ENCODE results near the gene COL6A6.

The COL6A6 gene

DNA sequence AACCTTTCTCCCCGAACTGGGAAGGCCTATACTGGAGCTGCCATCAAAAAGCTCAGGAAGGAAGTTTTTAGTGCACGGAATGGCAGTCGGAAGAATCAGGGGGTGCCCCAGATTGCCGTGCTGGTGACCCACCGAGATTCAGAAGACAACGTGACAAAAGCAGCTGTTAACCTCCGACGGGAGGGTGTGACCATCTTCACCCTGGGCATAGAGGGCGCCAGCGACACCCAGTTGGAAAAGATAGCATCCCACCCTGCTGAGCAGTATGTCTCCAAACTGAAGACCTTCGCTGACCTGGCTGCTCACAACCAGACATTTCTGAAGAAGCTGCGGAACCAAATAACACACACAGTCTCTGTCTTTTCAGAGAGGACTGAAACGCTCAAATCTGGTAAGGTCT is 48.2 kb downstream of the COL6A6 start:
- TF ChIP-seq GATA3 (IDR thresholded peaks at IDR 0.05; ENCODE audit: low read depth, low read length) (no peak), GATA2 (IDR thresholded peaks at IDR 0.05; ENCODE audit: low read depth, low read length) (no peak)
